Activated CD8-positive, alpha-beta T cell treated with anti-CD3 and anti-CD28 coated beads for 36 hours (primary cell): ENCODE data around the gene MORN5. TPM values are rescaled to one million over a fixed set of nuclear protein-coding genes. Genes with fewer than 3 reads are reported as not detected.

Experiments used
- ATAC-seq: fragments of 200-7000 bp; cut with Tn5 transposase; one replicate; pipeline ENCODE4 v1.10.0; 2021; ENCODE audit warnings: mild to moderate bottlenecking, moderate library complexity
- CTCF ChIA-PET: fragments of 350-600 bp; sonication (Branson Sonifier 250); formaldehyde crosslinking; loops from one replicate; lab custom pipeline; 2021; ENCODE audit warnings: antibody characterized with exemption; lab: Charles Lee
- POLR2A ChIA-PET: fragments of 350-600 bp; sonication (Branson Sonifier 250); formaldehyde crosslinking; loops from one replicate; lab custom pipeline; 2021; ENCODE audit warnings: antibody characterized with exemption; lab: Charles Lee
- DNase-seq: peaks from one replicate; pipeline ENCODE4 v3.0.0-alpha.2; 2020
- H3K27ac Mint-ChIP-seq: one replicate; pipeline ENCODE4 v1.8.0; 2021; ENCODE audit warnings: mild to moderate bottlenecking, mixed read lengths
- H3K27me3 Mint-ChIP-seq: one replicate; pipeline ENCODE4 v1.8.0; 2021; ENCODE audit warnings: mixed read lengths
- H3K36me3 Mint-ChIP-seq: one replicate; pipeline ENCODE4 v1.8.0; 2021; ENCODE audit warnings: low read depth, mixed read lengths
- H3K4me1 Mint-ChIP-seq: one replicate; pipeline ENCODE4 v1.8.0; 2021; ENCODE audit warnings: low read depth, mixed read lengths
- H3K4me3 Mint-ChIP-seq: one replicate; pipeline ENCODE4 v1.8.0; 2021; ENCODE audit warnings: mild to moderate bottlenecking, moderate library complexity, mixed read lengths
- H3K9me3 Mint-ChIP-seq: one replicate; pipeline ENCODE4 v1.8.0; 2021; ENCODE audit warnings: mixed read lengths
- CTCF ChIP-seq: fragments of 200-600 bp; IDR thresholded peaks from one replicate; pipeline ENCODE4 v1.8.0; 2022; ENCODE audit warnings: antibody characterized with exemption, mild to moderate bottlenecking
- intact Hi-C: fragments of 100-400 bp; cut with micrococcal nuclease; formaldehyde crosslinking; loops from one replicate; pipeline ENCODE4 v1.10.0; 2022
- total RNA-seq, 2 experiments: library from RNA; stranded (reverse); gene quantifications; one replicate each; pipeline ENCODE4 v1.2.3, GENCODE V29; 2021

Gene MORN5
- total RNA-seq, 2 experiments from 2014 or later: not detected

- Mint-ChIP-seq H3K9me3 (no peaks in the 10 kb centered on the region), H3K36me3 (no peaks in the 10 kb centered on the region), H3K27me3 (peaks cover 2% of the 10 kb centered on the region), H3K27ac (no peak overlapping the region), H3K4me3 (no peak overlapping the region), H3K4me1 (no peaks in the 10 kb centered on the region)
- ATAC-seq: no peak
- POLR2A ChIA-PET: interaction anchor here (0.8 kb wide), 1 partner anchor 9 kb away, joined by 3 read pairs; no protein-coding TSS in a partner anchor
- DNase-seq: no peak
- CTCF ChIA-PET: no interaction called here
- intact Hi-C loops: no loop called here
- no peak for TF ChIP-seq CTCF
Observed at GRCh38 chr9:122192261-122192875, 32.7 kb downstream of the MORN5 start.

DNA sequence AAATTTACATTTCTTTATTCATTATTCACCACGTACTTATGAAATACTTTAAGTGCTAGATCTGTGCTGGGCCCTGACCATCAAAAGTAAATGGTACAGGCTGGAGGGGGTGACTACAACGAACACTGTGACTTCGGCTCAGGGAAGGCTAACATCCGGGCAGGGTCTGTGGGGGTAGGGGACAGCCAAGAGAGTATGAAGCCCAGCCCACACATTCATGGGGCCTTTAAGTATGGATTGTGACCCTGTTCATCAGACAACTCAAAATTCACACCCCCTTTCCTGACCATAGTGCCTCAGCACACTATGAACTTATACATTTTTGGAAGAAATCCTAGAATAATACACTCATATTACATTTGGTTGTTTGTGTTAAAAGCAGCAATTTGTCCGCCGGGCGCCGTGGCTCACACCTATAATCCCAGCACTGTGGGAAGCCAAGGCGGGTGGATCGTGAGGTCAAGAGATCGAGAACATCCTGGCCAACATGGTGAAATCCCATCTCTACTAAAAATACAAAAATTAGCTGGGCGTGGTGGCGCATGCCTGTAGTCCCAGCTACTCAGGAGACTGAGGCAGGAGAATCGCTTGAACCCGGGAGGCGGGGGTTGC lies 33.3 kb downstream of the MORN5 start:
- Mint-ChIP-seq H3K4me1 (no peaks in the 10 kb centered on the region), H3K36me3 (no peaks in the 10 kb centered on the region), H3K4me3 (no peak overlapping the region), H3K9me3 (no peaks in the 10 kb centered on the region), H3K27ac (no peak overlapping the region), H3K27me3 (peaks cover 2% of the 10 kb centered on the region)
- no peak for DNase-seq
- ChIA-PET CTCF (no interaction called here), POLR2A (interaction anchor here (0.8 kb wide), 1 partner anchor 10 kb away, joined by 3 read pairs; no protein-coding TSS in a partner anchor)
- ATAC-seq: no peak
- intact Hi-C loops: no loop called here
- no peak for TF ChIP-seq CTCF

DNA sequence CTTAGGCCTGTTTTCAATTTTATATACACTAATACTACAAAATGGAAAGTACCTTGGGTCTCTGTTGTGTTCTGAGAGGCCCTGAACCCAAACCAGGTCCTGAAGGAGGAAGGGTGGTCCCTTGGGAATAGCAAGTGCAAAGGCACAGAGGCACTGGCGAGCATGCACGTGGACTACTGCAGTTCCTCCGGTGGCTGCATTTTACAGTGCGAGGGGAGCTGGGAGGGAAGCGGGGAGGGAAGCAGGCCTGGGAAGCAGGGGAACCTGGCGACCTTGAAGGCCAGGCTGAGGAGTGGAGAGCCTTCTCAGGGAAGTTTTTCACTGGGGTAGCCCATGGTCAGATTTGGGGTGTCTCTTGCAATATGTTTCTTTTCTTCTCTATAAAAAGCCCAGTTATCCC lies 33.9 kb downstream of the MORN5 start:
- Mint-ChIP-seq H3K4me3 (no peak overlapping the region), H3K27ac (no peak overlapping the region), H3K27me3 (peaks cover 5% of the 10 kb centered on the region), H3K4me1 (no peaks in the 10 kb centered on the region), H3K36me3 (no peaks in the 10 kb centered on the region), H3K9me3 (no peaks in the 10 kb centered on the region)
- ChIA-PET POLR2A (no interaction called here), CTCF (no interaction called here)
- intact Hi-C loops: no loop called here
- no peak for TF ChIP-seq CTCF
- ATAC-seq (no peak), DNase-seq (no peak)

- ChIA-PET CTCF (no interaction called here), POLR2A (no interaction called here)
- Mint-ChIP-seq H3K4me1 (no peaks in the 10 kb centered on the region), H3K36me3 (no peaks in the 10 kb centered on the region), H3K9me3 (no peaks in the 10 kb centered on the region), H3K27me3 (peaks cover 5% of the 10 kb centered on the region), H3K27ac (no peak overlapping the region), H3K4me3 (no peak overlapping the region)
- no peak for DNase-seq
- TF ChIP-seq CTCF: no peak
- intact Hi-C loops: no loop called here
- ATAC-seq: no peak
Observed at GRCh38 chr9:122195875-122196274, 36.2 kb downstream of the MORN5 start.

- H3K36me3 Mint-ChIP-seq: no peaks in the 10 kb centered on the region
- no peak for TF ChIP-seq CTCF
Observed at GRCh38 chr9:122197426-122197825, 37.7 kb downstream of the MORN5 start.

More at GRCh38 chr9:122197426-122197825, 37.7 kb downstream of the MORN5 start:
- Mint-ChIP-seq H3K27me3 (peaks cover 5% of the 10 kb centered on the region), H3K9me3 (no peaks in the 10 kb centered on the region), H3K27ac (no peak overlapping the region), H3K4me1 (no peaks in the 10 kb centered on the region), H3K4me3 (no peak overlapping the region)
- no peak for DNase-seq
- intact Hi-C loops: no loop called here
- no peak for ATAC-seq
- CTCF ChIA-PET: no interaction called here
- POLR2A ChIA-PET: no interaction called here
